Naive thymus-derived CD4-positive, alpha-beta T cell (primary cell): ENCODE measurements around the gene KDM5B. TPM values are rescaled to one million over a fixed set of nuclear protein-coding genes. Genes with fewer than 3 reads are reported as not detected.

ENCODE experiments used
- ATAC-seq: fragments of 150-1000 bp; cut with Tn5 transposase; 2 replicates; pipeline ENCODE4 v1.10.0; 2021; ENCODE audit warnings: mild to moderate bottlenecking, moderate library complexity
- CTCF ChIA-PET: fragments of 350-600 bp; sonication (Branson Sonifier 250); formaldehyde crosslinking; loops from one replicate; lab custom pipeline; 2021; ENCODE audit warnings: antibody characterized with exemption; lab: Charles Lee
- POLR2A ChIA-PET: fragments of 350-600 bp; sonication (Branson Sonifier 250); formaldehyde crosslinking; loops from one replicate; lab custom pipeline; 2021; ENCODE audit warnings: antibody characterized with exemption, inconsistent platforms; lab: Charles Lee
- DNase-seq, 9 donors: peaks; one replicate each; pipeline versions ENCODE4 v3.0.0 to v3.0.0-alpha.2; 2020 to 2022; ENCODE audit warnings: mixed read lengths in 1 of 9
- H3K27ac ChIP-seq: one replicate; pipeline ENCODE4 v1.7.0; 2013; ENCODE audit warnings: mild to moderate bottlenecking, low read depth, low read length, moderate library complexity
- H3K27me3 ChIP-seq, 2 donors: one replicate each; pipeline ENCODE4 v1.7.0; 2013; ENCODE audit warnings: low read length in 2 of 2, mild to moderate bottlenecking in 2 of 2, moderate library complexity in 2 of 2; ENCODE audit not compliant: control insufficient read depth in 2 of 2, insufficient read depth in 2 of 2
- H3K36me3 ChIP-seq, 3 experiments: 1 replicate in 2 of 3; 2 replicates in 1 of 3; pipeline ENCODE4 v1.7.0; 2013; ENCODE audit warnings: low read length in 3 of 3, mild to moderate bottlenecking in 3 of 3, moderate library complexity in 1 of 3; ENCODE audit not compliant: insufficient read depth in 3 of 3, control insufficient read depth in 2 of 3
- H3K4me1 ChIP-seq, 2 donors: one replicate each; pipeline ENCODE4 v1.7.0; 2013; ENCODE audit warnings: low read length in 2 of 2, mild to moderate bottlenecking in 2 of 2, moderate library complexity in 1 of 2; ENCODE audit not compliant: control insufficient read depth in 2 of 2, insufficient read depth in 2 of 2
- H3K4me3 ChIP-seq: 2 replicates; pipeline ENCODE4 v1.7.0; 2013; ENCODE audit warnings: mild to moderate bottlenecking, low read length
- H3K9me3 ChIP-seq, 3 experiments: 1 replicate in 2 of 3; 2 replicates in 1 of 3; pipeline ENCODE4 v1.7.0; 2013; ENCODE audit warnings: low read length in 3 of 3; ENCODE audit not compliant: control insufficient read depth in 2 of 3
- H3K27ac Mint-ChIP-seq, 9 donors: one replicate each; pipeline ENCODE4 v1.8.0; 2020 to 2022; ENCODE audit warnings: mixed read lengths in 9 of 9, mild to moderate bottlenecking in 8 of 9, moderate library complexity in 5 of 9, inconsistent platforms in 2 of 9
- H3K27me3 Mint-ChIP-seq, 5 donors: one replicate each; pipeline ENCODE4 v1.8.0; 2021 to 2022; ENCODE audit warnings: mixed read lengths in 5 of 5, mild to moderate bottlenecking in 1 of 5
- H3K36me3 Mint-ChIP-seq, 5 donors: one replicate each; pipeline ENCODE4 v1.8.0; 2020 to 2022; ENCODE audit warnings: mixed read lengths in 5 of 5, mild to moderate bottlenecking in 3 of 5, inconsistent platforms in 1 of 5
- H3K4me1 Mint-ChIP-seq, 7 donors: one replicate each; pipeline ENCODE4 v1.8.0; 2020 to 2022; ENCODE audit warnings: mixed read lengths in 7 of 7, mild to moderate bottlenecking in 3 of 7, inconsistent platforms in 1 of 7
- H3K4me3 Mint-ChIP-seq, 10 donors: one replicate each; pipeline ENCODE4 v1.8.0; 2020 to 2022; ENCODE audit warnings: mild to moderate bottlenecking in 10 of 10, mixed read lengths in 10 of 10, moderate library complexity in 6 of 10, inconsistent platforms in 2 of 10
- H3K9me3 Mint-ChIP-seq, 11 donors: one replicate each; pipeline ENCODE4 v1.8.0; 2020 to 2022; ENCODE audit warnings: mixed read lengths in 11 of 11, mild to moderate bottlenecking in 4 of 11, inconsistent platforms in 1 of 11, moderate library complexity in 1 of 11
- intact Hi-C, 2 donors: fragments of 100-400 bp; cut with micrococcal nuclease; formaldehyde crosslinking; loops; one replicate each; pipeline ENCODE4 v1.15.1; 2023
- polyA plus RNA-seq, 2 donors: library from polyadenylated mRNA; unstranded; fragments of 300-500 nt; fragmentation: Illumina TruSeq; gene quantifications; one replicate each; pipeline ENCODE4 v1.2.3, GENCODE V29; 2021
- total RNA-seq, 6 experiments: library from RNA in 5 of 6; stranded (reverse) in 5 of 6; gene quantifications; 1 replicate in 5 of 6; 2 replicates in 1 of 6; pipeline ENCODE4 v1.2.3 and lab custom pipeline; 2021 to 2026

KDM5B gene
- total and polyA plus RNA-seq, 7 experiments from 2014 or later = 16.1 to 105 (median 59.2) TPM

DNA sequence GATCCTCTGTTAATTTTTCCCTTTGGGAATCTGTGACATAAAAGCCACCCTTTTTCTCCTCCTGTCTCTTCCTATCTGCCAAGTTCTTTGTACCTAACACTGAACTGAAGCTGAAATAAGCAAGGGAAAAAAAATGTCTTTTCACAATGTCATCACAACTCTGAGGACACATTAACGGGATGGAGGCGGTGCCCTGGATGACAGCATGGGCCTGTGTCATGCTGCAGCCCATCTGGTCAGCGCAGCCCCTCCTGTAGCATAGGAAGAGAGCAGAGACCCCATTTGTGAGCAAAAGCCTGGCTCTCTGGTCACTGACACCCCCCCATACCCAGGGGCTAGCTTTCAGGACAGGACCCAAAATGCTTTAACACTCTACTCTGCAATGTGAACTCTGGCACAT lies 120.4 kb downstream of the KDM5B start:
- Histone ChIP-seq H3K9me3 (no peaks in the 10 kb centered on the region), H3K4me3 (no peak overlapping the region), H3K4me1 (no peaks in the 10 kb centered on the region), H3K36me3 (no peaks in the 10 kb centered on the region), H3K27me3 (no peaks in the 10 kb centered on the region), H3K27ac (no peak overlapping the region)
- intact Hi-C loops = no loop called here
- no peak overlapping the region for H3K27ac Mint-ChIP-seq
- ChIA-PET CTCF (interaction anchor here (0.6 kb wide), 1 partner anchor 32 kb away, joined by 3 read pairs; no protein-coding TSS in a partner anchor), POLR2A (no interaction called here)
- no peak for DNase-seq
- peaks cover 19 to 68% (median 45%) of the 10 kb centered on the region in 5 donors for H3K27me3 Mint-ChIP-seq
- H3K4me1 Mint-ChIP-seq = no peaks in the 10 kb centered on the region
- ATAC-seq = no peak
- peaks cover 0 to under 1% (median 0%) of the 10 kb centered on the region in 11 donors for H3K9me3 Mint-ChIP-seq
- H3K36me3 Mint-ChIP-seq = no peaks in the 10 kb centered on the region
- no peak overlapping the region for H3K4me3 Mint-ChIP-seq

DNA sequence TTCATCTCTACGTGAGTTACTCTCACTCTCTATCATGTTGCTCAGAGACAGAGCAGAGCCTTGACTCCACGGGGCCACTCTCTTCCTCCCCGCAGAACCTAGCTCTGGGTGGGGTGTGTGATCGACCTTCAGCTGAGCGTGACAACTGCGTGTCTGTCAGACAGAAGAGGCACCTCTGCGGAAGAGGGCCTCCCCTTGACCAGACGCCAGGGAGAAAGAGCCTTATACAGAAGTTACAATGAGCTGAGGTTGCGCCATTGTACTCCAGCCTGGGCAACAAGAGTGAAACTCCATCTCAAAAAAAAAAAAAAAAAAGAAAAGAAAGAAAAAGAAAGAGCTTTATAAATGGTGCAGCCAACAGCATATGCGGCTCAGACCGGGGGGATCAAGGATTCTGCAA lies 120.9 kb downstream of the KDM5B start:
- Histone ChIP-seq H3K9me3 (no peaks in the 10 kb centered on the region), H3K27ac (no peak overlapping the region), H3K4me3 (no peak overlapping the region), H3K27me3 (no peaks in the 10 kb centered on the region), H3K36me3 (no peaks in the 10 kb centered on the region), H3K4me1 (no peaks in the 10 kb centered on the region)
- DNase-seq = no peak
- Mint-ChIP-seq H3K4me1 (no peaks in the 10 kb centered on the region), H3K27ac (no peak overlapping the region), H3K9me3 (no peaks in the 10 kb centered on the region), H3K27me3 (peaks cover 21 to 70% (median 48%) of the 10 kb centered on the region in 5 donors), H3K4me3 (no peak overlapping the region), H3K36me3 (no peaks in the 10 kb centered on the region)
- CTCF ChIA-PET = interaction anchor here (0.6 kb wide), 1 partner anchor 32 kb away, joined by 3 read pairs; no protein-coding TSS in a partner anchor
- intact Hi-C loops = no loop called here
- no peak for ATAC-seq
- POLR2A ChIA-PET = no interaction called here

DNA sequence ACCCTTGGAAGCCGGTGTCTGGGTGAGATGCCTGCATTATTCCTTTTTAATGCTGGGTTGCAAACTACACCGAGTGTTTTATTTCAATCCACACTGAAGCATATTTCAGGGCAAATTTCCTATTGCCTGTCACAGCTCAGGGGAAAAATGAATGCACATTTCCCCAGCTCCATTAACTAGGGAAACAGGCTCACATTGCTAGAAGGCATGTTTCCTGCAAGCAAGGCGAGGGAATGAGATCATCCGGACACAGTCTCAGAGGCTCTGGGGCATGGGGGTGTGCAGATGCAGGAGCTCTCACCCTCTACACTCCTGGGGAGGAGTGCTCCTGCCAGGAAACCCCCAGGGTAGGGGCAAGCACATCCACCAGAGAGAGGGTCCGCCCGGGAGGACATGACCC lies 122.6 kb downstream of the KDM5B start:
- Histone ChIP-seq H3K4me1 (no peaks in the 10 kb centered on the region), H3K9me3 (no peaks in the 10 kb centered on the region), H3K36me3 (no peaks in the 10 kb centered on the region), H3K27me3 (no peaks in the 10 kb centered on the region), H3K27ac (no peak overlapping the region), H3K4me3 (no peak overlapping the region)
- Mint-ChIP-seq H3K4me1 (no peaks in the 10 kb centered on the region), H3K36me3 (no peaks in the 10 kb centered on the region), H3K9me3 (no peaks in the 10 kb centered on the region), H3K4me3 (no peak overlapping the region), H3K27ac (no peak overlapping the region), H3K27me3 (peaks cover 24 to 79% (median 57%) of the 10 kb centered on the region in 5 donors)
- ATAC-seq (no peak), DNase-seq (no peak)
- intact Hi-C loops = no loop called here
- ChIA-PET POLR2A (no interaction called here), CTCF (no interaction called here)

DNA sequence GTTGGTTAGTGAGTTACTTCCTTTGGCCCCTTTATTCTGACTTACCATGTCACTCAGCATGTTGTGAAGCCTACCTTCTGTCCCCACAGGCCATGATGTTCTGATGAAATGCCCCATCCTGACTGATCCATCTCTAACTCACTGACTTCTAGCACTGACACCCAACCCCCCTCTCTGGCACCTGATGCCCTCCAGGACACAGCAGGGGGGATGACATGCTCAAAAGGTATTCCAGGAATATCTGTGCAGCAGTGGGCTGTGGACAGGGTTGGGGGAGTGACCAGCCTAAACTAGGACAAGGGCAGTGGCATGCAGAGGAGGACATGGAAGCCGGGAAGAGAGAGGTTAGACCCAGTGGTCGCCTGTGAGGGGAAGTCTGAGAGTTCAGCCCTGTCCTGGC lies 123.5 kb downstream of the KDM5B start:
- ATAC-seq (no peak), DNase-seq (no peak)
- Mint-ChIP-seq H3K27ac (no peak overlapping the region), H3K36me3 (no peaks in the 10 kb centered on the region), H3K9me3 (peaks cover 0 to 2% (median 0%) of the 10 kb centered on the region in 11 donors), H3K4me3 (no peak overlapping the region), H3K27me3 (peaks cover 26 to 80% (median 61%) of the 10 kb centered on the region in 5 donors), H3K4me1 (no peaks in the 10 kb centered on the region)
- Histone ChIP-seq H3K27ac (no peak overlapping the region), H3K36me3 (no peaks in the 10 kb centered on the region), H3K9me3 (no peaks in the 10 kb centered on the region), H3K4me1 (no peaks in the 10 kb centered on the region), H3K4me3 (no peak overlapping the region), H3K27me3 (no peaks in the 10 kb centered on the region)
- ChIA-PET CTCF (no interaction called here), POLR2A (no interaction called here)
- intact Hi-C loops = no loop called here

DNA sequence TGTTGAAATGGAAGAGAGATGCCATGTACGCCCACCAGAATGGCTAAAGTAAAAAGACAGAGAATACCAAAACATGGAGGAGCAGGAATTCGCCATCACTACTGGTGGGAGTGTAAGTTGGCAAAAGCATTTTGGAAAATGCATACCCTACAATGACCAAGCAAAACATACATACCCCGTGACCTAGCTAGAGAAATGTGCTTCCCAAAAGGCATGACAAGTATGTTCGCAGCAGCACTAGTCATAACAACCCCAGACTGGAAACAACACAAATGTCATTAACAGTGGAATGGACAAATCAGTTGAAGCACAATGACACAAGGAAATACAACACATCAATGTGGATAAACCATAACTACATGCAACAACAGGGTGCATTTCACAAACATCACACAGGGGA lies 125.2 kb downstream of the KDM5B start:
- CTCF ChIA-PET = no interaction called here
- peaks cover 33 to 78% (median 64%) of the 10 kb centered on the region in 5 donors for H3K27me3 Mint-ChIP-seq
- H3K36me3 Mint-ChIP-seq = peaks cover 0 to 7% (median 2%) of the 10 kb centered on the region in 5 donors
- no peak overlapping the region for H3K4me3 ChIP-seq
- H3K9me3 ChIP-seq = no peaks in the 10 kb centered on the region
- no peaks in the 10 kb centered on the region for H3K27me3 ChIP-seq
- DNase-seq (no peak), ATAC-seq (no peak)
- no peak overlapping the region for H3K4me3 Mint-ChIP-seq
- H3K9me3 Mint-ChIP-seq = peaks cover 0 to 17% (median 7%) of the 10 kb centered on the region in 11 donors
- H3K4me1 ChIP-seq = no peaks in the 10 kb centered on the region
- peaks cover 0 to 2% (median 0%) of the 10 kb centered on the region in 7 donors for H3K4me1 Mint-ChIP-seq
- H3K27ac ChIP-seq = no peak overlapping the region
- no peaks in the 10 kb centered on the region for H3K36me3 ChIP-seq
- POLR2A ChIA-PET = no interaction called here
- no peak overlapping the region for H3K27ac Mint-ChIP-seq
- intact Hi-C loops = no loop called here

DNA sequence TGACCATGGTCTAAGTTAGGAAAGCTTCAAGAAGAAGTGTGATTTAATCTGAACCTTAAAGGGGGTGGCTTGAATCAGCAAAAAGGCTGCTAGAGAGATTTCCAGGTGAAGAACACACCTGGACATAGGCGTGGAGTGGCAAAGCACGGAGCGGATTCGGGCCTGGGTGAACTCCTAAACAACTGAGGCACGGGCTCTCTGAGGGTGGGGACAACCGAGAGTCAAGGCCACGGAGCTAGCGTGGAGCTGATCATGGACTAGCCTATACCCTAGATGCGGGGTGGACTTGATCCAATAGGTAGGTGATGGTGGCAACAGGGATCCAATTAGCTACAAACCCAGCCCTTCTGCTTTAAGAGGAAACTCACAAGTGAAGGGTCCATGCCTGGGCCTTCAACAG lies 125.7 kb downstream of the KDM5B start:
- intact Hi-C loops = no loop called here
- H3K4me3 Mint-ChIP-seq = no peak overlapping the region
- Histone ChIP-seq H3K4me3 (no peak overlapping the region), H3K36me3 (no peaks in the 10 kb centered on the region), H3K27ac (no peak overlapping the region), H3K9me3 (no peaks in the 10 kb centered on the region), H3K27me3 (no peaks in the 10 kb centered on the region), H3K4me1 (no peaks in the 10 kb centered on the region)
- no peak overlapping the region for H3K27ac Mint-ChIP-seq
- peaks cover 31 to 76% (median 60%) of the 10 kb centered on the region in 5 donors for H3K27me3 Mint-ChIP-seq
- no peak for DNase-seq
- H3K9me3 Mint-ChIP-seq = peaks cover 0 to 22% (median 7%) of the 10 kb centered on the region in 11 donors
- POLR2A ChIA-PET = no interaction called here
- peaks cover 0 to 2% (median 0%) of the 10 kb centered on the region in 7 donors for H3K4me1 Mint-ChIP-seq
- H3K36me3 Mint-ChIP-seq = peaks cover 0 to 7% (median 2%) of the 10 kb centered on the region in 5 donors
- CTCF ChIA-PET = no interaction called here
- no peak for ATAC-seq

DNA sequence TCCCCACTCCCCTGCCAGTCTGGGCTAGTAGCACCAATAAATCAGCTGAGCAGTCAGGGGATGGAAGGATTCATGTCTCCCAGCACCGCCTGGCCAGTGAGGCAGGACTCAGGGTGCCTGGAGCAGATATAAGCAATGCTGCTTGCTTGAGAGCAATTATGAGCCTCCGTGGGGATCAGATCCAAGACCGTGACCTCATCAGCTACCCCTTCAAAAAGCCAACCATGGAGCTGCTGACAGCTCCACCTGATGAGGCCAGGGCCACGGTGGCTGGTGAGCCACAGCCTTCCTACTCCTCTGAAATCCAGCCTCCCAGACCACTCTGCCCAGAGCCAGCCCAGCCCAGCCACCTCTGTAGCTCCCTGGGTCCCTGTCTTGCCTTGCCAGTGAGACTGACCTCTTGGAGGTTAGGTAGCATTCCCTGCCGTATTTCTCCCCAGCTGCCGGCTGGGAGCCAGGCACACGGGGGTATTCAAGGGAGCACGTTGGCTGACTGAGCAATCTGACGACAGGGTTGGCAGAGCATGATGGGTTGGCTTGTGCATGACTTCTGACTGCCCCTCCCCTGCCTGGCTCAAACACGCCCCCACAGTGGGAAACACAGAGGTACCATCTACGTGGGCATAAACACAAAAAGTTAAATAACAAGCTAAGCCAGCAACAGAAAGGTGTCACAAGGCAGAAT lies 126.3 kb downstream of the KDM5B start:
- no peak overlapping the region for H3K27ac Mint-ChIP-seq
- peaks cover 0 to 28% (median 10%) of the 10 kb centered on the region in 11 donors for H3K9me3 Mint-ChIP-seq
- peaks cover 0 to 11% (median 2%) of the 10 kb centered on the region in 5 donors for H3K36me3 Mint-ChIP-seq
- H3K4me3 ChIP-seq = no peak overlapping the region
- DNase-seq = no peak
- peaks cover 33 to 70% (median 58%) of the 10 kb centered on the region in 5 donors for H3K27me3 Mint-ChIP-seq
- H3K4me1 Mint-ChIP-seq = peaks cover 0 to 2% (median 0%) of the 10 kb centered on the region in 7 donors
- no peaks in the 10 kb centered on the region for H3K27me3 ChIP-seq
- H3K36me3 ChIP-seq = no peaks in the 10 kb centered on the region
- no peak overlapping the region for H3K27ac ChIP-seq
- POLR2A ChIA-PET = no interaction called here
- H3K4me3 Mint-ChIP-seq = no peak overlapping the region
- H3K4me1 ChIP-seq = no peaks in the 10 kb centered on the region
- no peak for ATAC-seq
- no peaks in the 10 kb centered on the region for H3K9me3 ChIP-seq
- CTCF ChIA-PET = no interaction called here
- intact Hi-C loops = no loop called here
